ENCODE measurements around the gene PAPPA2. TPM values are rescaled to one million over a fixed set of nuclear protein-coding genes. Genes with fewer than 3 reads are reported as not detected.

The PAPPA2 gene
- total and polyA plus RNA-seq, 2 of the 8 experiments (the other 6 are each of a cell fraction or from before 2014, with no cell fraction given): 0.08 to 0.88 TPM

- TF ChIP-seq NANOG (IDR thresholded peaks at IDR 0.05; ENCODE audit: insufficient read depth, low read depth, low read length, poor library complexity, severe bottlenecking) (no peak), CHD1 (IDR thresholded peaks at IDR 0.05; ENCODE audit: low read depth, low read length) (no peak), SAP30 (IDR thresholded peaks at IDR 0.05; ENCODE audit: insufficient read depth, insufficient replicate concordance, low read length) (no peak), PHF8 (conservative IDR thresholded peaks at IDR 0.05; ENCODE audit: low read depth, low read length) (no peak), SIX5 (IDR thresholded peaks at IDR 0.05; ENCODE audit: low read depth, low read length) (no peak)
Observed at GRCh38 chr1:176736015-176736414, 273.0 kb downstream of the PAPPA2 start (continued).
